CD4-positive, alpha-beta T cell (primary cell): ENCODE data around the gene TNP2. TPM values are rescaled to one million over a fixed set of nuclear protein-coding genes. Genes with fewer than 3 reads are reported as not detected.

Experiments
- ATAC-seq: fragments of 200-7000 bp; cut with Tn5 transposase; one replicate; pipeline ENCODE4 v1.10.0; 2022; ENCODE audit warnings: mild to moderate bottlenecking; ENCODE audit not compliant: poor library complexity
- CTCF ChIA-PET: fragments of 350-600 bp; sonication (Branson Sonifier 250); formaldehyde crosslinking; loops from one replicate; lab custom pipeline; 2021; ENCODE audit warnings: antibody characterized with exemption, inconsistent platforms; lab: Charles Lee
- POLR2A ChIA-PET: fragments of 350-600 bp; sonication (Branson Sonifier 250); formaldehyde crosslinking; loops from one replicate; lab custom pipeline; 2021; ENCODE audit warnings: antibody characterized with exemption, inconsistent platforms; lab: Charles Lee
- DNase-seq, 14 experiments: peaks; one replicate each; pipeline ENCODE4 v3.0.0-alpha.2; 2013 to 2020; ENCODE audit warnings: mixed read lengths in 2 of 14
- H3K27ac ChIP-seq, 2 donors: one replicate each; pipeline versions ENCODE4 v1.5.1 to v1.7.0; 2013; ENCODE audit warnings: low read length in 2 of 2, low read depth in 1 of 2, mild to moderate bottlenecking in 1 of 2
- H3K27me3 ChIP-seq, 2 experiments: 1 replicate in 1 of 2; 2 replicates in 1 of 2; pipeline versions ENCODE4 v1.6.1 to v1.7.0; 2013; ENCODE audit warnings: low read length in 2 of 2, control low read depth in 1 of 2, mild to moderate bottlenecking in 1 of 2, moderate library complexity in 1 of 2; ENCODE audit not compliant: insufficient read depth in 2 of 2, control insufficient read depth in 1 of 2
- H3K36me3 ChIP-seq: one replicate; pipeline ENCODE4 v1.6.1; 2013; ENCODE audit warnings: low read length, control low read depth; ENCODE audit not compliant: insufficient read depth
- H3K4me1 ChIP-seq: one replicate; pipeline ENCODE4 v1.6.1; 2013; ENCODE audit warnings: low read length, control low read depth; ENCODE audit not compliant: insufficient read depth
- H3K4me3 ChIP-seq: one replicate; pipeline ENCODE4 v1.5.1; 2013; ENCODE audit warnings: mild to moderate bottlenecking, low read length, moderate library complexity
- H3K9me3 ChIP-seq, 2 experiments: 1 replicate in 1 of 2; 2 replicates in 1 of 2; pipeline versions ENCODE4 v1.6.1 to v1.7.0; 2013; ENCODE audit warnings: low read length in 2 of 2, mild to moderate bottlenecking in 2 of 2, control low read depth in 1 of 2, moderate library complexity in 1 of 2; ENCODE audit not compliant: control insufficient read depth in 1 of 2, insufficient read depth in 1 of 2
- H3K27ac Mint-ChIP-seq: one replicate; pipeline ENCODE4 v1.8.0; 2020; ENCODE audit warnings: mixed read lengths
- H3K27me3 Mint-ChIP-seq: one replicate; pipeline ENCODE4 v1.8.0; 2021; ENCODE audit warnings: mixed read lengths
- H3K36me3 Mint-ChIP-seq: one replicate; pipeline ENCODE4 v1.8.0; 2021; ENCODE audit warnings: low read depth, mixed read lengths
- H3K4me1 Mint-ChIP-seq: one replicate; pipeline ENCODE4 v1.8.0; 2021; ENCODE audit warnings: low read depth, mixed read lengths
- H3K4me3 Mint-ChIP-seq: one replicate; pipeline ENCODE4 v1.8.0; 2020; ENCODE audit warnings: mild to moderate bottlenecking, mixed read lengths
- H3K9me3 Mint-ChIP-seq: one replicate; pipeline ENCODE4 v1.8.0; 2020; ENCODE audit warnings: mixed read lengths
- intact Hi-C, 2 experiments: fragments of 100-400 bp; cut with DNase I in 1 of 2; cut with micrococcal nuclease in 1 of 2; formaldehyde crosslinking; loops; one replicate each; pipeline versions ENCODE4 v1.15.1 to v1.9.0; 2023 to 2025; cut with DNase I, micrococcal nuclease
- total RNA-seq, 174 experiments: library from RNA in 2 of 174; stranded (reverse) in 2 of 174; gene quantifications; one replicate each; pipeline ENCODE4 v1.2.3 and lab custom pipeline; 2021 to 2026
- TF ChIP-seq, protein P1 (sequence below): fragments of 200-600 bp; IDR thresholded peaks from one replicate; pipeline ENCODE4 v1.8.0; 2022; ENCODE audit warnings: antibody characterized with exemption, mild to moderate bottlenecking

Gene TNP2
- total RNA-seq, 2 experiments from 2014 or later = not detected

DNA sequence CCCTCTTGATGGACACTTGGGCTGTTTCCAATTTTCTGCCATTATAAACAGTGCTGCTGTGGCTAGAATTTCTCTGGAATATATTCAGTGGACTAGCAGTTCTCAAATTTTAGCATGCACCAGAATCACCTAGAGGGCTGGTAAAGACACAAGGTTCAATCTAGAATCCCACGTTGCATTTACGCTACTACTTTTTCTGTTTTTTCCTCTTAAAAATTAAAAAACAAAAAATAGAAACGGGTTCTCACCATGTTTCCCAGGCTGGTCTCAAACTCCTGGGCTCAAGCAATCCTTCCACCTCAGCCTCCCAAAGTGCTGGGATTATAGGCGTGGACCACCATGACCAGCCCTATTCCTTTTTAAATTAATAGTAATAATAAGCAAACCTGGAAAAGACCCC lies 26.5 kb upstream of the TNP2 start:
- H3K36me3 ChIP-seq = no peaks in the 10 kb centered on the region

DNA sequence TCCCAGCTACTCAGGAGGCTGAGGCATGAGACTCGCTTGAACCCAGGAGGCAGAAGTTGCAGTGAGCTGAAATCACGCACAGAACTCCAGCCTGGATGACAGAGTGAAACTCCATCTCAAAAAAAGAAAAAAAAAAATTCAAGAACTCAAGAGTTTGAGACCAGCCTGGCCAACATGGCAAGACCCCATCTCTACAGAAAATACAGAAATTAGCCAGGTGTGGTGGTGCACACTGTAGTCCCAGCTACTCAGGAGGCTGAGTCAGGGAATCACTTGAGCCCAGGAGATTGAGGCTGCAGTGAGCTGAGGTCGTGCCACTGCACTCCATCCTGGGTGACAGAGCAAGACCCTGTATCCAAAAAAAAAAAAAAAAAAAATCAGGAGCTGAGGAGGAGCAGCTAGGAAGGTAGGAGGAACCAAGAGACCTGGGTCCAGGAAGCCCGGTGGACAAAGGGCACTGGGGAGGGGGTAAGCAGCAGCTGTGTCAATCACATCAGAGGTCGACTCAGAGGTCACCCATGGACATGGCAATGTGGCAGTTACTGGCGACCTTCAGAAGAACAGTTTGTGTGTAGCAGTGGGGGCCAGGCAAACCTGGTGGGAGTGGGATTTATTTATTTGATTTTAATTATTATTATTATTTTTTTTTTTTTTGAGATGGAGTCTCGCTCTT lies 23.1 kb upstream of the TNP2 start:
- POLR2A ChIA-PET = no interaction called here
- TF ChIP-seq, protein P1, sequence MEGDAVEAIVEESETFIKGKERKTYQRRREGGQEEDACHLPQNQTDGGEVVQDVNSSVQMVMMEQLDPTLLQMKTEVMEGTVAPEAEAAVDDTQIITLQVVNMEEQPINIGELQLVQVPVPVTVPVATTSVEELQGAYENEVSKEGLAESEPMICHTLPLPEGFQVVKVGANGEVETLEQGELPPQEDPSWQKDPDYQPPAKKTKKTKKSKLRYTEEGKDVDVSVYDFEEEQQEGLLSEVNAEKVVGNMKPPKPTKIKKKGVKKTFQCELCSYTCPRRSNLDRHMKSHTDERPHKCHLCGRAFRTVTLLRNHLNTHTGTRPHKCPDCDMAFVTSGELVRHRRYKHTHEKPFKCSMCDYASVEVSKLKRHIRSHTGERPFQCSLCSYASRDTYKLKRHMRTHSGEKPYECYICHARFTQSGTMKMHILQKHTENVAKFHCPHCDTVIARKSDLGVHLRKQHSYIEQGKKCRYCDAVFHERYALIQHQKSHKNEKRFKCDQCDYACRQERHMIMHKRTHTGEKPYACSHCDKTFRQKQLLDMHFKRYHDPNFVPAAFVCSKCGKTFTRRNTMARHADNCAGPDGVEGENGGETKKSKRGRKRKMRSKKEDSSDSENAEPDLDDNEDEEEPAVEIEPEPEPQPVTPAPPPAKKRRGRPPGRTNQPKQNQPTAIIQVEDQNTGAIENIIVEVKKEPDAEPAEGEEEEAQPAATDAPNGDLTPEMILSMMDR = no peak

More for the DNA sequence above, 26.5 kb upstream of the TNP2 start:
- Mint-ChIP-seq H3K4me1 (peaks cover 33% of the 10 kb centered on the region), H3K27ac (no peak overlapping the region), H3K27me3 (no peaks in the 10 kb centered on the region), H3K36me3 (no peaks in the 10 kb centered on the region), H3K9me3 (no peaks in the 10 kb centered on the region), H3K4me3 (no peak overlapping the region)
- DNase-seq (no peak), ATAC-seq (no peak)
- Histone ChIP-seq H3K4me1 (peaks cover 24% of the 10 kb centered on the region), H3K9me3 (no peaks in the 10 kb centered on the region), H3K4me3 (no peak overlapping the region), H3K27me3 (peaks cover 0 to 3% of the 10 kb centered on the region in 2 experiments), H3K27ac (no peak overlapping the region)
- CTCF ChIA-PET = no interaction called here
- POLR2A ChIA-PET = no interaction called here
- TF ChIP-seq, protein P1 = no peak
- intact Hi-C loops = loop anchor here (2.0 to 5.0 kb wide), 2 partner anchors 38 to 325 kb away; partner anchors contain the start of gene SOCS1 (in 1 of the 2)

DNA sequence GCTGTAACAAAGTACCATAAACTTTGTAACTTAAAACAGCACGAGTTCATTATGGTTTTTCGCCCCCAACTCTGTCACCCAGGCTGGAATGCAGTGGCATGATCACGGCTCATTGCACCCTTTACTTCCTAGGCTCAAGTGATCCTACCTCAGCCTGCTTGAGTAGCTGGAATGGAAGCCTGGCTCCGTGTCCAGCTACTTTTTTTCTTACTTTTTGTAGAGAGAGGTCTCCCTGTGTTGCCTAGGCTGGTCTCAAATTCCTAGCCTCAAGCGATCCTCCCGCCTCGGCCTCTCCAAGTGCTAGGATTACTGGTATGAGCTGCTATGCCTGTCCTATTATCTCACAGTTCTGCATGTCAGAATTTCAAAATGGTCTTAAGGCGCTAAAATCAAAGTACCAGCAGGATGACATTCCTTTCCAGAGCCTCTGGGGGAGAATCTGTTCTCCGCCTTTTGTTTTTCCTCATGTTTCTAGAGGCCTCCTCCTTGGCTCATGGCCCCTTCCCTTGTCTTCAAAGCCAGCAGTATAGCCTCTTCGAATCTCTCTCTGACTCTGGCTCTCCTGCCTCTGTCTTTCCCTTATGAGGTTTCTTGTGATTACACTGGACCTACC lies 22.1 kb upstream of the TNP2 start:
- no peaks in the 10 kb centered on the region for H3K9me3 Mint-ChIP-seq
- H3K27ac Mint-ChIP-seq = no peak overlapping the region
- H3K9me3 ChIP-seq = no peaks in the 10 kb centered on the region
- DNase-seq = no peak
- H3K4me1 ChIP-seq = no peaks in the 10 kb centered on the region
- intact Hi-C loops = no loop called here
- H3K36me3 Mint-ChIP-seq = no peaks in the 10 kb centered on the region
- no peak overlapping the region for H3K27ac ChIP-seq
- ATAC-seq = no peak
- no peak overlapping the region for H3K4me3 ChIP-seq
- no peaks in the 10 kb centered on the region for H3K36me3 ChIP-seq
- TF ChIP-seq, protein P1 = no peak
- H3K4me3 Mint-ChIP-seq = no peak overlapping the region
- H3K27me3 ChIP-seq = peaks cover 0 to 3% of the 10 kb centered on the region in 2 experiments
- peaks cover 7% of the 10 kb centered on the region for H3K4me1 Mint-ChIP-seq
- CTCF ChIA-PET = no interaction called here
- POLR2A ChIA-PET = no interaction called here
- H3K27me3 Mint-ChIP-seq = no peaks in the 10 kb centered on the region

More for the DNA sequence above, 23.1 kb upstream of the TNP2 start:
- intact Hi-C loops = no loop called here
- no peaks in the 10 kb centered on the region for H3K9me3 Mint-ChIP-seq
- no peaks in the 10 kb centered on the region for H3K27me3 Mint-ChIP-seq
- Histone ChIP-seq H3K36me3 (no peaks in the 10 kb centered on the region), H3K4me1 (peaks cover 6% of the 10 kb centered on the region), H3K9me3 (no peaks in the 10 kb centered on the region), H3K27ac (no peak overlapping the region), H3K27me3 (peaks cover 0 to 3% of the 10 kb centered on the region in 2 experiments), H3K4me3 (no peak overlapping the region)
- H3K36me3 Mint-ChIP-seq = no peaks in the 10 kb centered on the region
- H3K4me3 Mint-ChIP-seq = no peak overlapping the region
- DNase-seq (no peak), ATAC-seq (no peak)
- CTCF ChIA-PET = no interaction called here
- no peak overlapping the region for H3K27ac Mint-ChIP-seq
- H3K4me1 Mint-ChIP-seq = peaks cover 14% of the 10 kb centered on the region
